GM18499 (cell line): ENCODE measurements around the gene ATP2B2.

ENCODE experiments used
- ATAC-seq: cut with Tn5 transposase; IDR thresholded peaks from one replicate; pipeline ENCODE4 v1.9.1; 2021; ENCODE audit warnings: moderate number of reproducible peaks; ENCODE audit not compliant: insufficient read depth, unreplicated experiment

The ATP2B2 gene

DNA sequence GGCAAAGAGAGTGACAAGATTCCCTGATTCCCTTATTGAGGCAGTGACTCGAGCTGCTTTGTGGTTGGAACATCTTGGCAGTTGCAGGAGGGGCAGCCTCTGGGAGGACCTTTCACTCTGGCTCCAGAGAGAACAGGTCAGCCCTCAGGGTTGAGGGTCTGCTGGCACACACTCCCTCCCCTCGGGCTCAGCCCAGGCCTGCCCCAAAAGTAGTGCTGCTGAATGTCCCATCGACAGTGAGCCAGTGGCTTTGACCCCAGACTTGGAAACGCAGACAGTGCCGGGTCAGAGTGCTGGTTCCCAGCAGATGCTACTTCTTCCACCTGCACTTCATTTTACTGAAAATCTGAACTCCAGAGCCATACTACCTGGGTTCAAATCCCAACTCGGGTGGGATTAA lies 25.6 kb upstream of the ATP2B2 start:
- ATAC-seq: no peak

- no peak for ATAC-seq
Observed at GRCh38 chr3:10530241-10530640, 24.9 kb upstream of the ATP2B2 start.

DNA sequence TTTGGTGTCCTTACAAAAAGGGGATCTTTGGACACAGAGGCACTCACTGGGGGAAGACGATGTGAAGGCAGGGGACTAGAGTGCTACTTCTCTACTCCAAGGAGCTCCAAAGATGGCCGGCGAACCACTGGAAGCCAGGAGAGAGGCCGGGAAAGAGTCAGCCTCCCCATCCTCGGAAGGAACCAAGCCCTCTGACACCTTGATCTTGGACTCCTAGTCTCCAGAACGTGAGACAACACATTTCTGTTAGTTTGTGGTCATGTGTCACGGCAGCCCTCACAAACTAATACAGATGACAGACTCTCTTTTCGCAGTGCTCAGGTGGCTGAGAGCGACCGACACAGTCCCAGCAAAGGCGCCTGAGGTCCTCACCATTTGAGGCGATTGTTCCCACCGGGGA lies 24.4 kb upstream of the ATP2B2 start:
- ATAC-seq: no peak

- ATAC-seq: no peak
Observed at GRCh38 chr3:10528046-10528445, 22.7 kb upstream of the ATP2B2 start.

DNA sequence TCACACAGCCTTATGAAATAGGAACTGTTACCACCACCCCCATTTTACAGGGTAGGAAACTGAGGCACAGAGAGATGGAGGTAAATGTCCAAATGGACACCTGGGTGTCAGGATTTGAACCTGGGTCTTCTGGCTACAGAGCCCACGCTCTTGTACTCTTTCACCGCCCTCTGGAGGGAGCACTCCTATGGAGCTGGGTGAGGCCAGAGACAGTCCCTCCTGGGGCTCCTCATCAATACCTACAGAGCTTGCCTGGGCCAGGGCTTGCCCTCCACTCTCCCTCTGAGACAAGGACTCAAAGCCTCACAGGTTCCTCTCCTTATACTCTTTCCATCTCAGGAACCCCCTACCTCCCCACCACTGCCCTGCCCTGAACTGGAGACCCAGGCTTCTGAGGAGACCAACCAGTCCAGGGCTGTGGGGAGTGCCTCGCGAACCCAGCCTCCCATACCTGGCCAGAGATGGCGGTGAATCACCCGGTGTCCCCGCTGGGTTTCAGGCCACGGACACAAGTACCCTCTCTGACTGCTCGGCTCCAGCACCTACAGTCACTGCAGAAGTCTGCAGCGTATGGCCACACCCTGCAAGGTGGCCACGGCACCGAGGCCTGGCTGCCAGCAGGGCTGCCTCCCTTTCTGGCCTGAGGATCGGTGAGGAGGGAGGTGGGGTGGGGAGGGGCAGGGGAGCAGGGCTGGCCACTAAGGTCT lies 22.1 kb upstream of the ATP2B2 start:
- no peak for ATAC-seq

DNA sequence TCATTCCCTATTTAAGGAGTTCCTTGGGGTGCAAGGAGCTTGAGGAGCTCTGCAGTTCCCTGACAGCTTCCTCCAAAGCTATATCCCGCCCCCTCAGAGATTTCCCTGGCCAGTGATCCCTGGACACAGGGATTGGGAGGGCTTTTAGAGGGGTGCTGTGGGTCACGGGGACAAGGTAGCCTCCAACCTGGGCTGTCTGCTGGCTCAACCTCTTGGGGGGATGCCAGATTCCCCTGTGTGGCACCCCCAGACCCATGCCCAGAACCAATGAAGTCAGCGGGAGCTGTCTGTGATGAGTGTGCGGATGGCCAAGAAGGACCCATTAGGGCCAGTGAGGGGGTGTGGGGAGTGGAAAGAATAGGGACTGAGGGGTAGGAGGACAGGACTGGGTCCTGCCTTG lies 21.0 kb upstream of the ATP2B2 start:
- ATAC-seq: no peak

DNA sequence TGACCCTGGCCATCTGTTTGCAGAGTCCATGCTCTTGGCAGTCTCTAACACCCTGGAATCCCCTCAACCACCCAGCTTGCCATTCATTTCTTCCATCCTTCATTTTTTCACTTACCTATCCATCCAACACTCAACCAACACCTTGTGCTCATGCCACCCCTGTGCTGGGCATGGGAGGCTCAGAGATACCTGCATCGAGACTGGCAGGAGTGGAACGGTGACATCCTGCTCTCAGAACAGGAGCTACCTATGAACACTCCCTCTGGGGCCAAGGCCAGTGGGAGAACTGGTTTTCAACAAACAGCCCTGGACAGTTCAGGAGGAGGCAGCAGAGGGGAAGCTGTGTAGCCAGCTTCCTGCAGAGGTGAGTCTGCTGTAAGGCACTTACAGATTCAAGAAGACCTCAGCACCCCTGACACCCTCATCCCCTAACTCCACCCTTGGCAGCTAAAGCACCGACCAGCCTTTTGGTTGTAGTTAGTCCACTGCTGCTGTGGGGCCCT lies 19.5 kb upstream of the ATP2B2 start:
- no peak for ATAC-seq

DNA sequence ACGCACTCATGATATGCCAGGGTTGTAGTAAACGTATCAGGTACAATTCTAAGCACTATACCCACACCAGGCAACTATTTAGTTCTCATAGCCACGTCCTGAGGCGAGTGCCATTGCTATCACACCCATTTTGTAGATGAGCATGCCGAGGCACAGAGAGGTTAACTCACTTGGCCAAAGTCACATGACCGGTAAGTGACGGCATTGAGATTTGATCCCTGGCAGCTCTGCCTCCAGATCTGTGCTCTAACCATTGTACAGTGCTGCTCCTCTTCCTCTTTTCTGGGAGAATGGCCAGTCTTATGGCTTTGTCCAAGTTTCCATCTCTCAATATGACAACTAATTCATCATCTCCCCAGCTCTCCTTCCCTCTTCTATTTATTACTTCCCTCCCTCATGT lies 18.9 kb upstream of the ATP2B2 start:
- no peak for ATAC-seq

- no peak for ATAC-seq
Observed at GRCh38 chr3:10523561-10523960, 18.2 kb upstream of the ATP2B2 start.

- ATAC-seq: no peak
Observed at GRCh38 chr3:10522646-10523303, 17.4 kb upstream of the ATP2B2 start.

- no peak for ATAC-seq
Observed at GRCh38 chr3:10521772-10522441, 16.5 kb upstream of the ATP2B2 start.

- no peak for ATAC-seq
Observed at GRCh38 chr3:10520072-10520471, 14.7 kb upstream of the ATP2B2 start.

GRCh38 chr3:10519236-10519635 lies 13.8 kb upstream of the ATP2B2 start:
- ATAC-seq: no peak

GRCh38 chr3:10518506-10519150 lies 13.2 kb upstream of the ATP2B2 start:
- no peak for ATAC-seq

- no peak for ATAC-seq
Observed at GRCh38 chr3:10517627-10518026, 12.2 kb upstream of the ATP2B2 start.

DNA sequence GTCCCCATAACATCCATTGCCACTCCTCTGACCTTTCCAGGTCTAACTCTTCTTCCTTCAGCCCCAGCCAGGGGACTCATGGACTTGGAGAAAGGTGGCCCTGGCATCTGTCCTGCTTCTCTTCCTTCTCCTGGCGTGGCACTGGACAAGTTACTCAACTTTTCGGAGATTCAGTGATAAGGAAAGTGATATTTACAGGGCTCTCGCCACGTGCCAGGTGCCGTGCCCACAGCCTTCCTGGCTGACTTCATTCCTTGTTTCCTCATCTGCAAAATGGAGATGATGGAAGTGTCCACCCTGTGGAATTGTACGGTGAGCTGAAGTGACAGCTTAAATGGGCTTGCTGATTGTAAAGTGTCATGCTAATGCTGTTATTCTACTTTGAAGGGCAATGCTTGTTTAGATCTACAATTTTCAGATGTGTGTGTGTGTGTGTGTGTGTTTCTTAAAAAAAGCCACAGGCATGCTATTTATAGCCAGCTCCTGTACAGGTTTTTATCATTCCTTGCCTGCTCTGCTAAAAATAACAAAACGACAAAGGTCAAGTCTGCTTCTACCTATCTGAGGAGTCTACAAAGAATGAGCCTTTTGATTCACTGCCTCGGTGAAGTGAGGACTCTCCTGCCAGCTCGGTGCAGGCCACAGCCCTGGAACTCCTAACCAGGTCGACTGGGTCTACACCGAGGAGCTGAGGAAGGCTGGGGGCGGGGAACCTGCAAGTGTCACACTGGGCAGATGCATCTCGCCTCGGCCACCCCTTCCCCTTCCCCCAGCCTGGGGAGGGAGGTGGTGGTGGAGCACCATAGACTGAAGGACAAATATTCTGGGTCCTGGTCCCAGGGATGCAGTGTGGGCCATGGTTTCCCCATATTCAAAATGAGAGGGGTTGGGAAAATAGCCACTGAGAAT lies 11.4 kb upstream of the ATP2B2 start:
- no peak for ATAC-seq

GRCh38 chr3:10515884-10516495 lies 10.6 kb upstream of the ATP2B2 start:
- no peak for ATAC-seq

DNA sequence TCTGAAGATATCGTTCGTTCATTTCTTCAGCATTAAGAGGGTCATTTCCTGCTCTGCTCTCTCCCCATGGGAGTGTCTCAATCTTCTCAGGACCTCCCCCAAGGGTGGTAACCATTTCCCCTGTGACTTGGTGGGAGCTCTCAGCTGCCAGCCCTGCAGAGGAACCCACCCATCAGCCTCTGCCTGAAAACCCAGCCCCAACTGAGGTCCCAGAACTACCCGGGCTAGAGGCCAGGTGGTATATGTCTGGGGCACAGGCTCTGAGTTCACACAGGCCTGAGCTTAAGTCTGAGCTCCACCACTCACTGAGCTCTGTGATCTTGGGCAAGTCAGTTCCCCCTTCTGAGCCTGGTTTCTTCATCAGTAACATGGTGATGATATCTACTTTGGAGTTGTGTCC lies 10.0 kb upstream of the ATP2B2 start:
- ATAC-seq: no peak

DNA sequence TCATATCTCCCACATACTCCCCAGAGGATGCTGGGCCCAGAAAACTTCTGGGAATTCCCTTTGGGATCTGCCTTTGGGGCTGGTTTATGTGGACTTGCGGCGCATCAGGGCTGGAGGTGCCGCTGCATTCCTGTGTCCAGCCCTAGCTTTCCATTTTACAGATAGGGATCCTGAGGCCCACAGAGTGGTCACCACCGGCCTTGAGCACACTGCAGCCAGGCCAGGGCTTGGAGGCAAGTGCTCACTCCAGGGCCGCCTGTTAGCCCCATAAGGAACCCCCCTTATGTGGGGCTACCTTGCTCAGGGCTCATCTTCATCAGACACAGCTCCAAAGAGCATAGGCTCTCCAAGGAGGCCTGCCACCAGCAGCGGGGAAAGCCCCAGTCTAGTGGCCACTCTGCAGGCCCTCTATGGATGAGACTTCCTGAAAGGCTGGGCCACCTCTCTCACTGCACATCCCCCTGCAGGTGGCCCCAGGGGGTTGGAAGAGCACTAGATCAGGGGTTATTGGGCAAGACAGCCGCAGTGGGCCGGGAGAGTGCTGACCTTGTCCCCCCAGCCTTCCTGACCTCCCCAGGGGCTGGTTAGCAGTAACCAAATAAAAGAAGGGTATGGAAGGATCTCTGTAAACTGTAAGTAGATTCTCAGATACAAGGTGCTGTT lies 9.2 kb upstream of the ATP2B2 start:
- ATAC-seq: no peak
